K562 (cell line): Measurements from ENCODE around the gene ZNF775. TPM values are rescaled to one million over a fixed set of nuclear protein-coding genes. Genes with fewer than 3 reads are reported as not detected.

Experiments used
- CUX1 ChIP-seq: fragments of 200-800 bp; sonication (Bioruptor generic); IDR thresholded peaks from 2 replicates; pipeline ENCODE4 v1.6.1; 2016; ENCODE audit warnings: missing genetic modification characterization, missing compliant biosample characterization
- E2F8 ChIP-seq: fragments of 450-650 bp; IDR thresholded peaks from 2 replicates; pipeline ENCODE4 v1.7.1; 2018; ENCODE audit warnings: mild to moderate bottlenecking, low read depth; ENCODE audit not compliant: partially characterized antibody
- ELF2 ChIP-seq: fragments of 250-450 bp; sonication (Bioruptor Pico); IDR thresholded peaks from 2 replicates; pipeline ENCODE4 v1.5.0; 2021; ENCODE audit warnings: mild to moderate bottlenecking
- OTX1 ChIP-seq: fragments of 450-650 bp; formaldehyde crosslinking; IDR thresholded peaks from 2 replicates; pipeline ENCODE4 v1.4.0; 2022; ENCODE audit warnings: mild to moderate bottlenecking
- RAD21 ChIP-seq, 2 experiments: fragments of 250-450 bp in 1 of 2; fragments of 450-650 bp in 1 of 2; sonication (Bioruptor Pico) in 1 of 2; formaldehyde crosslinking in 1 of 2; IDR thresholded peaks in 1 of 2; conservative IDR thresholded peaks in 1 of 2; 2 replicates each; pipeline versions ENCODE4 v1.4.0 to v1.8.0; 2020 to 2022; ENCODE audit warnings: mild to moderate bottlenecking in 2 of 2, moderate library complexity in 1 of 2
- ZNF449 ChIP-seq: fragments of 250-450 bp; sonication (Bioruptor Pico); IDR thresholded peaks from 2 replicates; pipeline ENCODE4 v1.8.0; 2022; ENCODE audit warnings: moderate library complexity, mild to moderate bottlenecking, inconsistent platforms
- ZNF695 ChIP-seq: fragments of 450-650 bp; formaldehyde crosslinking; IDR thresholded peaks from 2 replicates; pipeline ENCODE4 v1.4.0; 2020; ENCODE audit warnings: mild to moderate bottlenecking, moderate library complexity
- polyA plus RNA-seq, 8 experiments: library from polyadenylated mRNA; depleted of rRNA in 4 of 8; stranded (reverse) in 5 of 8; unstranded in 3 of 8; fragments of >200 nt; fragmentation: Nextera tagmentation in 2 of 8; fragmentation: Illumina TruSeq in 1 of 8; extraction: Ambion mirVana in 2 of 8; extraction: Trizol in 1 of 8; gene quantifications; 2 replicates each; pipeline versions ENCODE4 v1.2.1 to v1.2.3, GENCODE V29; 2011 to 2014; ENCODE audit warnings: inconsistent platforms in 1 of 8, missing spikeins in 1 of 8
- total RNA-seq, 7 experiments: library from RNA; depleted of rRNA in 6 of 7; stranded (reverse); fragments of >200 nt in 6 of 7; fragmentation: Illumina TruSeq in 2 of 7; extraction: Trizol in 2 of 7; gene quantifications; 2 replicates each; pipeline versions ENCODE4 v1.2.1 to v1.2.3, GENCODE V29; 2011 to 2021; ENCODE audit warnings: low replicate concordance in 1 of 7
- TF ChIP-seq, protein P1 (sequence below): IDR thresholded peaks from 3 replicates; pipeline ENCODE4 v1.6.1; 2011; ENCODE audit warnings: borderline replicate concordance, mild to moderate bottlenecking, moderate library complexity; ENCODE audit not compliant: insufficient read length; ENCODE audit errors: extremely low read depth
- TF ChIP-seq, protein P2 (sequence below): fragments of 250-450 bp; sonication (Bioruptor Pico); IDR thresholded peaks from 2 replicates; pipeline ENCODE4 v1.5.0; 2021; ENCODE audit warnings: mild to moderate bottlenecking, moderate library complexity

The ZNF775 gene
- total and polyA plus RNA-seq, 9 of the 15 experiments (the other 6 are each of a cell fraction or from before 2014, with no cell fraction given) = 0.04 to 18.7 (median 4.9) TPM

GRCh38 chr7:150404172-150404804 is 25.2 kb downstream of the ZNF775 start (continued):
- TF ChIP-seq E2F8 (no peak), CUX1 (CRISPR knock-in tag) (no peak; the same call in none of the 2 replicates), OTX1 (no peak), ZNF695 (CRISPR knock-in tag) (no peak), RAD21 (CRISPR knock-in tag; conservative IDR thresholded peaks at IDR 0.05 in 1 of 2, IDR thresholded peaks at IDR 0.05 in 1 of 2) (0 out of 4 replicates have a peak, but pooled peaks of 1 of the 2 experiments have one; percentile 8), ZNF449 (peak; percentile 41; the same call in 1 of the 2 replicates), ELF2 (CRISPR knock-in tag) (no peak)
- TF ChIP-seq, protein P1, sequence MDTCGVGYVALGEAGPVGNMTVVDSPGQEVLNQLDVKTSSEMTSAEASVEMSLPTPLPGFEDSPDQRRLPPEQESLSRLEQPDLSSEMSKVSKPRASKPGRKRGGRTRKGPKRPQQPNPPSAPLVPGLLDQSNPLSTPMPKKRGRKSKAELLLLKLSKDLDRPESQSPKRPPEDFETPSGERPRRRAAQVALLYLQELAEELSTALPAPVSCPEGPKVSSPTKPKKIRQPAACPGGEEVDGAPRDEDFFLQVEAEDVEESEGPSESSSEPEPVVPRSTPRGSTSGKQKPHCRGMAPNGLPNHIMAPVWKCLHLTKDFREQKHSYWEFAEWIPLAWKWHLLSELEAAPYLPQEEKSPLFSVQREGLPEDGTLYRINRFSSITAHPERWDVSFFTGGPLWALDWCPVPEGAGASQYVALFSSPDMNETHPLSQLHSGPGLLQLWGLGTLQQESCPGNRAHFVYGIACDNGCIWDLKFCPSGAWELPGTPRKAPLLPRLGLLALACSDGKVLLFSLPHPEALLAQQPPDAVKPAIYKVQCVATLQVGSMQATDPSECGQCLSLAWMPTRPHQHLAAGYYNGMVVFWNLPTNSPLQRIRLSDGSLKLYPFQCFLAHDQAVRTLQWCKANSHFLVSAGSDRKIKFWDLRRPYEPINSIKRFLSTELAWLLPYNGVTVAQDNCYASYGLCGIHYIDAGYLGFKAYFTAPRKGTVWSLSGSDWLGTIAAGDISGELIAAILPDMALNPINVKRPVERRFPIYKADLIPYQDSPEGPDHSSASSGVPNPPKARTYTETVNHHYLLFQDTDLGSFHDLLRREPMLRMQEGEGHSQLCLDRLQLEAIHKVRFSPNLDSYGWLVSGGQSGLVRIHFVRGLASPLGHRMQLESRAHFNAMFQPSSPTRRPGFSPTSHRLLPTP = no peak
- TF ChIP-seq, protein P2, sequence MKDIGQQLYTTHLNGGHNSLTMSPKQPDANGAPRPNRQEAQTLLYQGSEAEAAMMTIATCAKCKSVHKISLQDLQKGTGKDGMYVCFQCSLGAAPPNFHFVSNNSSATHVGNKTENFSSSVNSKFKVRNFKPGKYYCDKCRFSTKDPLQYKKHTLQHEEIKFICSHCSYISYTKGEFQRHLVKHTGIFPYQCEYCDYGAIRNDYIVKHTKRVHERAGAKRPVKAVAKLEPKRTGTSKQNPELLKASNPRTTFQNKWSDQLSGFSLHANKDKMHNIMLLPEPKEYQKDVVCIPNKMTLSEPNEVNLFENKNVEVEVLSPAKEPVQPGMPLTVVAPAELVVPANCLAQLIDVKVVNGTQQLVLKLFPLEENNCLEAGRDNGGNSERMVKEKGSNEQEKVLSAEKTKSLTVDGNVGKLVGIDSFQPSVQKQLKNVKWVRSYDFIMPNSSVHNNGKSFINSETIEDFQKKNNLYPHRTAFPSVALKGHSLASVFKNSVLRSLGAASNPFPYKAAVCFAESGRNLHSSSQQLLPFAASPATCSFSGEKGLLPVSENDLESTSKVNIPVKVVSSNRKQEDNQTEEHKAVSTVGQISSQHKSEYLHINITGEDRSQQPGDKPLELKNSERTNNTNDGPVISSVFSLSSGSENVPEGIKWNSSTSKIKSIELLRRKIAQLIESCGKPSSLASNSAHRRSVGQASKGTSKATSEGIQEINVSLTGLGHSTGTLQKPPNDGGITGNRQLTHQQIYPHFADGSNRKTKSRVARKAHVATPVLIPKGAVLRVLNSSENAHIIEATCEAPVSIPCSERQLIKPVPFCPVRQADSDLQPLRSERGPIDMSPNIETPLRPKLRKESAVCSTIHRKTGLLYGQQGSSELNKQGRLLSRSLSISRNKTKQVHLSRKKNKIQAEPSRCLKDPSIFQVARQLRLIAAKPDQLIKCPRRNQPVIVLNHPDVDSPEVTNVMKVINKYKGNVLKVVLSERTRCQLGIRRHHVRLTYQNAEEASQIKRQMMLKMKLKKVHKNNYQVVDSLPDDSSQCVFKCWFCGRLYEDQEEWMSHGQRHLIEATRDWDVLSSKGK (CRISPR knock-in tag) = no peak
